Neural progenitor cell (in vitro differentiated cells): ENCODE measurements around the gene MYMK. TPM values are rescaled to one million over a fixed set of nuclear protein-coding genes. Genes with fewer than 3 reads are reported as not detected.
A peak's percentile ranks its signal among the peaks of the same experiment; 100 is the strongest.

Source experiments
- DNase-seq: peaks from one replicate; pipeline ENCODE4 v3.0.0-alpha.2; 2016; ENCODE audit warnings: low spot score
- H2AFZ ChIP-seq: fragments of 200-600 bp; sonication (generic); replicated peaks from 2 replicates; pipeline ENCODE4 v1.6.1; 2016; ENCODE audit warnings: antibody characterized with exemption
- H3F3A ChIP-seq: fragments of 200-600 bp; sonication (generic); 2 replicates; pipeline ENCODE4 v1.6.1; 2016; ENCODE audit warnings: antibody characterized with exemption, low read depth
- H3K27ac ChIP-seq: fragments of 200-600 bp; sonication (generic); 2 replicates; pipeline ENCODE4 v1.5.1; 2016; ENCODE audit warnings: mild to moderate bottlenecking
- H3K27me3 ChIP-seq: fragments of 200-600 bp; sonication (generic); 2 replicates; pipeline ENCODE4 v1.6.1; 2016; ENCODE audit warnings: mild to moderate bottlenecking, moderate library complexity
- H3K36me3 ChIP-seq: fragments of 200-600 bp; sonication (generic); 2 replicates; pipeline ENCODE4 v1.5.1; 2016
- H3K4me1 ChIP-seq: fragments of 200-600 bp; sonication (generic); 2 replicates; pipeline ENCODE4 v1.6.1; 2016; ENCODE audit warnings: mixed run types
- H3K4me2 ChIP-seq: fragments of 200-600 bp; sonication (generic); 2 replicates; pipeline ENCODE4 v1.6.1; 2016
- H3K4me3 ChIP-seq: fragments of 200-600 bp; sonication (generic); 2 replicates; pipeline ENCODE4 v1.5.1; 2016
- H3K79me2 ChIP-seq: fragments of 200-600 bp; sonication (generic); 2 replicates; pipeline ENCODE4 v1.6.1; 2016; ENCODE audit warnings: low read depth
- H3K9ac ChIP-seq: fragments of 200-600 bp; sonication (generic); 2 replicates; pipeline ENCODE4 v1.6.1; 2016
- H3K9me3 ChIP-seq: fragments of 200-600 bp; sonication (generic); 2 replicates; pipeline ENCODE4 v1.5.1; 2016; ENCODE audit warnings: low read depth
- H4K20me1 ChIP-seq: fragments of 200-600 bp; sonication (generic); 2 replicates; pipeline ENCODE4 v1.6.1; 2016; ENCODE audit warnings: low read depth
- H3K27ac Mint-ChIP-seq: 3 replicates; pipeline ENCODE4 v1.8.0; 2021; ENCODE audit warnings: mixed read lengths
- H3K27me3 Mint-ChIP-seq: 2 replicates; pipeline ENCODE4 v1.8.0; 2022; ENCODE audit warnings: low read depth, mild to moderate bottlenecking, inconsistent platforms, moderate library complexity, mixed read lengths; ENCODE audit not compliant: insufficient read depth
- H3K36me3 Mint-ChIP-seq: 3 replicates; pipeline ENCODE4 v1.8.0; 2021; ENCODE audit warnings: mixed read lengths
- H3K4me1 Mint-ChIP-seq: 3 replicates; pipeline ENCODE4 v1.8.0; 2021; ENCODE audit warnings: mixed read lengths
- H3K4me3 Mint-ChIP-seq: 3 replicates; pipeline ENCODE4 v1.8.0; 2021; ENCODE audit warnings: mild to moderate bottlenecking, moderate library complexity, mixed read lengths
- H3K9me3 Mint-ChIP-seq: 3 replicates; pipeline ENCODE4 v1.8.0; 2020; ENCODE audit warnings: mixed read lengths
- EZH2 ChIP-seq: fragments of 200-600 bp; sonication (generic); IDR thresholded peaks from 2 replicates; pipeline ENCODE4 v1.6.1; 2017; ENCODE audit warnings: antibody characterized with exemption, mild to moderate bottlenecking, moderate library complexity
- EZH2phosphoT487 ChIP-seq: fragments of 200-600 bp; sonication (generic); IDR thresholded peaks from 2 replicates; pipeline ENCODE4 v1.6.1; 2017; ENCODE audit warnings: antibody characterized with exemption
- total RNA-seq: library from RNA; depleted of rRNA; stranded (reverse); fragments of >200 nt; gene quantifications from 2 replicates; pipeline ENCODE4 v1.2.3, GENCODE V29; 2015; ENCODE audit warnings: low replicate concordance
- TF ChIP-seq, protein P1 (sequence below): fragments of 200-600 bp; sonication (generic); IDR thresholded peaks from 2 replicates; pipeline ENCODE4 v1.5.1; 2017; ENCODE audit warnings: antibody characterized with exemption, mild to moderate bottlenecking

MYMK gene
- total RNA-seq, 1 donor from 2014 or later, result not detected

DNA sequence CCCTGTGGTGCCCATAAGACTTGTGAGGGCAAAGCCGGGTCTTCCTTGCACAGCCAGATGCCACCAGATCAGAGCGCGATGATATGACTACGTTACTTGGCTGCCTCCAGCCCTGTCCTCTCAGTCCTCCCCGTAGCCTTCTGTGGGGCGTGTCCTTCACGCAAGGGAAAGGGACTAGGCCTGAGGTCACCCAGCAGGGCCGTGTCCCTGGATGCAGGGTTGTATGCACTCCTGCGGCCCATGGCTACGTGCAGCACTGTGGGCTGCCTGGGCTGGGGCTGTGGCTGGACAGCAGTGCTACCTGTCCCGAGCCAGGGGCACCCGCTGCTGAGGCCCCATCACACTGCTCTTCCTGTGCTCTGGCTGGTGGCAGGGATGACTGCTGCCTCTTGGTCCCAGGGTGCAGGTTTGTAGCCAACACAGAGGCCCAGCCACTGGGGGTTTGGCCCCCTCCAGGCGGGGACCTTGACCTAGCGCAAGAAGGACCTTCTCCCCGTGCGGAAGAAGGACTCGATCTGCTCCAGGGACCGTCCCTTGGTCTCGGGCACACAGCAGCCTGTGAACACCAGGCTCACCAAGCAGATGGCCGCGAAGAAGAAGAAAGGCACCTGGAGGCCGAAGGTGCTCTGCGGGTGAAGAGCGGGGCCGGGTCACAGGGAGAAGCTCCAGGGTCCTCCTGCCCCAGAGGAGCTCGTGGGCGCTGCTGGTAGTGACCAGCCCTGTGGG lies 53.0 kb downstream of the MYMK start:
- Histone ChIP-seq H3K4me2 (no peak overlapping the region), H3K4me1 (no peaks in the 10 kb centered on the region), H3F3A (peaks cover 3% of the 10 kb centered on the region), H3K27ac (no peak overlapping the region), H3K9me3 (no peaks in the 10 kb centered on the region), H3K36me3 (no peaks in the 10 kb centered on the region), H2AFZ (no peak overlapping the region), H4K20me1 (peaks cover 13% of the 10 kb centered on the region), H3K4me3 (no peak overlapping the region), H3K9ac (no peak overlapping the region), H3K27me3 (no peaks in the 10 kb centered on the region), H3K79me2 (no peaks in the 10 kb centered on the region)
- Mint-ChIP-seq H3K27ac (peak overlapping the region; percentile 91), H3K4me3 (no peak overlapping the region), H3K27me3 (peaks cover 8% of the 10 kb centered on the region), H3K36me3 (no peaks in the 10 kb centered on the region), H3K9me3 (no peaks in the 10 kb centered on the region), H3K4me1 (no peaks in the 10 kb centered on the region)
- no peak for DNase-seq
- TF ChIP-seq EZH2phosphoT487, result no peak
- TF ChIP-seq, protein P1, sequence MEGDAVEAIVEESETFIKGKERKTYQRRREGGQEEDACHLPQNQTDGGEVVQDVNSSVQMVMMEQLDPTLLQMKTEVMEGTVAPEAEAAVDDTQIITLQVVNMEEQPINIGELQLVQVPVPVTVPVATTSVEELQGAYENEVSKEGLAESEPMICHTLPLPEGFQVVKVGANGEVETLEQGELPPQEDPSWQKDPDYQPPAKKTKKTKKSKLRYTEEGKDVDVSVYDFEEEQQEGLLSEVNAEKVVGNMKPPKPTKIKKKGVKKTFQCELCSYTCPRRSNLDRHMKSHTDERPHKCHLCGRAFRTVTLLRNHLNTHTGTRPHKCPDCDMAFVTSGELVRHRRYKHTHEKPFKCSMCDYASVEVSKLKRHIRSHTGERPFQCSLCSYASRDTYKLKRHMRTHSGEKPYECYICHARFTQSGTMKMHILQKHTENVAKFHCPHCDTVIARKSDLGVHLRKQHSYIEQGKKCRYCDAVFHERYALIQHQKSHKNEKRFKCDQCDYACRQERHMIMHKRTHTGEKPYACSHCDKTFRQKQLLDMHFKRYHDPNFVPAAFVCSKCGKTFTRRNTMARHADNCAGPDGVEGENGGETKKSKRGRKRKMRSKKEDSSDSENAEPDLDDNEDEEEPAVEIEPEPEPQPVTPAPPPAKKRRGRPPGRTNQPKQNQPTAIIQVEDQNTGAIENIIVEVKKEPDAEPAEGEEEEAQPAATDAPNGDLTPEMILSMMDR, result no peak
- TF ChIP-seq EZH2, result no peak

DNA sequence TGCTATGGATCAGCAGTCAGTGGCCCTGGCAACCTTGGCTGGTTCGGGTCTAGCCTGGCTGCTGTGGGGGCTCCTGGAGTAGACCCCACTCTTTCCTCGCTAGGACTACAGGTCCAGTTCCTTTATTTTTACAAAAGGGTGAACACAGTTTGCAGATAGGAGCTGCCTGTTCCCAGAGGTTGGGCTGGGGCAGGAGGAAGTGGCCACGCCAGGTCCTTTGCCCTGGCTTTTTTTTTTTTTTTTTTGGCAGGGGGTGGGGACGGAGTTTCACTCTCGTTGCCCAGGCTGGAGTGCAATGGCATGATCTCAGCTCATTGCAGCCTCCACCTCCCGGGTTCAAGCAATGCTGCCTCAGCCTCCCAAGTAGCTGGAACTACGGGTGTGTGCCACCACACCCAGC lies 53.8 kb downstream of the MYMK start:
- Histone ChIP-seq H3F3A (peaks cover 3% of the 10 kb centered on the region), H3K4me3 (no peak overlapping the region), H3K4me1 (no peaks in the 10 kb centered on the region), H3K9me3 (no peaks in the 10 kb centered on the region), H3K4me2 (no peak overlapping the region), H4K20me1 (peaks cover 13% of the 10 kb centered on the region), H3K27ac (no peak overlapping the region), H3K36me3 (no peaks in the 10 kb centered on the region), H3K9ac (no peak overlapping the region), H3K79me2 (no peaks in the 10 kb centered on the region), H2AFZ (no peak overlapping the region), H3K27me3 (no peaks in the 10 kb centered on the region)
- H3K4me3 Mint-ChIP-seq, result no peak overlapping the region
- no peaks in the 10 kb centered on the region for H3K4me1 Mint-ChIP-seq
- H3K27ac Mint-ChIP-seq, result no peak overlapping the region
- H3K27me3 Mint-ChIP-seq, result peaks cover 8% of the 10 kb centered on the region
- H3K36me3 Mint-ChIP-seq, result no peaks in the 10 kb centered on the region
- no peaks in the 10 kb centered on the region for H3K9me3 Mint-ChIP-seq
- TF ChIP-seq EZH2phosphoT487, result no peak
- TF ChIP-seq, protein P1, result no peak
- TF ChIP-seq EZH2, result no peak
- no peak for DNase-seq

DNA sequence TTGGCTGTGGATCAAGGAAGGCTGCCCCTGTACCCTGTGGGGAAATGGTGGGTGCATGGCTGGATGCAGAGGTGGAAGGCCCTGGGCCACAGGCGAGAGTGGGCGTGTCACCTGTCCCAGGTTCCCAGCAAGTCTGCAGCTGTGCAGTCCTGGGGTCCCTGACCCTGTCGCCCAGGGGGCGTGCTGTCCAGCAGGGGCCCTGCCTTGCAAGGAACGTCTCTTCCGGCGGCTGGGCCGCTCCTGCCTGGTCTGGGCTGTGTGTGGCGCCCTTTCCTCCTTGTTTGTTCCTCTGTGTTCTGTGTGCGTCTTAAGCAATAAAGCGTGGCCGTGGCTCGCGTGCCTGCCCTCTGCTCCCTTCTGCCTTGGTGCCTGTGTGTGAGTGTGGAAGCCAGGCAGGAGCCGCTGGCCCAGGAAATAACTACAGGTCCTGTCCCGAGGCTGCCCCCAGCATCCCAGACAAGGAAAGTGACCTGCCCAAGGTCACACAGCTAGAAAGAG lies 54.3 kb downstream of the MYMK start:
- H3K36me3 ChIP-seq, result no peaks in the 10 kb centered on the region
- no peak for DNase-seq

More for the DNA sequence above, 54.3 kb downstream of the MYMK start:
- Histone ChIP-seq H2AFZ (no peak overlapping the region), H3K4me1 (no peaks in the 10 kb centered on the region), H3K4me3 (no peak overlapping the region), H3K27ac (no peak overlapping the region), H3K9me3 (no peaks in the 10 kb centered on the region), H4K20me1 (peaks cover 13% of the 10 kb centered on the region), H3F3A (peaks cover 3% of the 10 kb centered on the region), H3K79me2 (no peaks in the 10 kb centered on the region), H3K4me2 (no peak overlapping the region), H3K9ac (peak overlapping the region; percentile 20), H3K27me3 (no peaks in the 10 kb centered on the region)
- H3K27ac Mint-ChIP-seq, result peak overlapping the region; percentile 89
- peak overlapping the region; percentile 43 for H3K4me3 Mint-ChIP-seq
- H3K27me3 Mint-ChIP-seq, result peaks cover 6% of the 10 kb centered on the region
- peaks cover 2% of the 10 kb centered on the region for H3K36me3 Mint-ChIP-seq
- H3K9me3 Mint-ChIP-seq, result no peaks in the 10 kb centered on the region
- no peaks in the 10 kb centered on the region for H3K4me1 Mint-ChIP-seq
- TF ChIP-seq EZH2, result no peak
- TF ChIP-seq EZH2phosphoT487, result no peak
- TF ChIP-seq, protein P1, result no peak
